Stomach smooth muscle (tissue), 2 donors: ENCODE results near the gene MS4A1.
"Not testable (repeated sequence)": the region's sequence is repeated elsewhere in the genome, so short reads cannot be mapped to it uniquely, and the experiment has no call there.

Experiments used
- H3K27ac ChIP-seq: one replicate; pipeline ENCODE4 v1.7.0; 2013; ENCODE audit warnings: mild to moderate bottlenecking, low read length, inconsistent platforms
- H3K27me3 ChIP-seq, 2 donors: one replicate each; pipeline ENCODE4 v1.7.0; 2013; ENCODE audit warnings: low read length in 2 of 2; ENCODE audit not compliant: insufficient read depth in 2 of 2, control insufficient read depth in 1 of 2
- H3K36me3 ChIP-seq, 2 donors: one replicate each; pipeline ENCODE4 v1.7.0; 2013; ENCODE audit warnings: low read length in 2 of 2; ENCODE audit not compliant: control insufficient read depth in 2 of 2, insufficient read depth in 2 of 2
- H3K4me1 ChIP-seq: one replicate; pipeline ENCODE4 v1.7.0; 2013; ENCODE audit warnings: low read length; ENCODE audit not compliant: control insufficient read depth, insufficient read depth
- H3K4me3 ChIP-seq, 2 donors: one replicate each; pipeline ENCODE4 v1.7.0; 2013; ENCODE audit warnings: low read length in 2 of 2
- H3K9ac ChIP-seq, 2 donors: one replicate each; pipeline ENCODE4 v1.7.0; 2013; ENCODE audit warnings: low read length in 2 of 2, mild to moderate bottlenecking in 1 of 2
- H3K9me3 ChIP-seq, 2 donors: one replicate each; pipeline ENCODE4 v1.7.0; 2013; ENCODE audit warnings: low read length in 2 of 2; ENCODE audit not compliant: control insufficient read depth in 2 of 2
- donor health status: healthy.
- donor health status: Pancreatic carcinoma.

MS4A1 gene

GRCh38 chr11:60455531-60456042 lies at the start of gene MS4A1:
Gene MS4A1, plus strand, starts transcription at chr11:60455847. Its CDS starts 6,528 bp downstream, at chr11:60462375.
- Histone ChIP-seq H3K4me1 (no peaks in the 10 kb centered on the region), H3K27me3 (no peaks in the 10 kb centered on the region), H3K4me3 (no peak within 1 kb of the TSS), H3K27ac (no peak within 1 kb of the TSS), H3K9me3 (no peaks in the 10 kb centered on the region), H3K9ac (no peak within 1 kb of the TSS), H3K36me3 (no peaks in the 10 kb centered on the region)

GRCh38 chr11:60420015-60420414 lies 35.6 kb upstream of the MS4A1 start:
- H3K27me3 ChIP-seq, result no peaks in the 10 kb centered on the region
- no peak overlapping the region for H3K27ac ChIP-seq
- H3K36me3 ChIP-seq, result no peaks in the 10 kb centered on the region
- no peaks in the 10 kb centered on the region for H3K4me1 ChIP-seq
- no peak overlapping the region for H3K9ac ChIP-seq
- H3K9me3 ChIP-seq, result no peaks in the 10 kb centered on the region
- no peak overlapping the region for H3K4me3 ChIP-seq

GRCh38 chr11:60422609-60423008 lies 33.0 kb upstream of the MS4A1 start:
- H3K9ac ChIP-seq, result no peak overlapping the region
- no peaks in the 10 kb centered on the region for H3K9me3 ChIP-seq
- no peak overlapping the region for H3K4me3 ChIP-seq
- no peaks in the 10 kb centered on the region for H3K27me3 ChIP-seq
- no peaks in the 10 kb centered on the region for H3K36me3 ChIP-seq
- H3K4me1 ChIP-seq, result no peaks in the 10 kb centered on the region
- H3K27ac ChIP-seq, result no peak overlapping the region

- Histone ChIP-seq H3K9ac (no peak overlapping the region), H3K27me3 (no peaks in the 10 kb centered on the region), H3K9me3 (no peaks in the 10 kb centered on the region), H3K4me3 (no peak overlapping the region), H3K27ac (no peak overlapping the region), H3K4me1 (no peaks in the 10 kb centered on the region), H3K36me3 (no peaks in the 10 kb centered on the region)
These were observed 27.1 kb upstream of the MS4A1 start for GRCh38 chr11:60428517-60428916.

- H3K4me3 ChIP-seq, result no peak within 1 kb of the TSS
- H3K27me3 ChIP-seq, result no peaks in the 10 kb centered on the region
- H3K9me3 ChIP-seq, result no peaks in the 10 kb centered on the region
- no peaks in the 10 kb centered on the region for H3K36me3 ChIP-seq
- no peaks in the 10 kb centered on the region for H3K4me1 ChIP-seq
- H3K27ac ChIP-seq, result no peak within 1 kb of the TSS
- H3K9ac ChIP-seq, result no peak within 1 kb of the TSS
These were observed 26.4 kb upstream of the MS4A1 start, which contains the start of gene MS4A5 for GRCh38 chr11:60429272-60429671. Gene MS4A5, plus strand, starts transcription at chr11:60429572. Its CDS starts 103 bp downstream, at chr11:60429675.

GRCh38 chr11:60431251-60431650 lies 24.4 kb upstream of the MS4A1 start:
- Histone ChIP-seq H3K9me3 (no peaks in the 10 kb centered on the region), H3K4me3 (no peak overlapping the region), H3K36me3 (no peaks in the 10 kb centered on the region), H3K27me3 (no peaks in the 10 kb centered on the region), H3K4me1 (no peaks in the 10 kb centered on the region), H3K27ac (no peak overlapping the region), H3K9ac (no peak overlapping the region)

- Histone ChIP-seq H3K4me1 (no peaks in the 10 kb centered on the region), H3K36me3 (no peaks in the 10 kb centered on the region), H3K9me3 (no peaks in the 10 kb centered on the region), H3K4me3 (no peak overlapping the region), H3K27me3 (no peaks in the 10 kb centered on the region), H3K9ac (no peak overlapping the region), H3K27ac (no peak overlapping the region)
These were observed 22.2 kb upstream of the MS4A1 start for GRCh38 chr11:60433401-60433800.

- no peaks in the 10 kb centered on the region for H3K4me1 ChIP-seq
- H3K4me3 ChIP-seq, result no peak overlapping the region
- H3K9me3 ChIP-seq, result no peaks in the 10 kb centered on the region
- H3K9ac ChIP-seq, result no peak overlapping the region
- no peak overlapping the region for H3K27ac ChIP-seq
- no peaks in the 10 kb centered on the region for H3K36me3 ChIP-seq
- H3K27me3 ChIP-seq, result no peaks in the 10 kb centered on the region
These were observed 8.6 kb upstream of the MS4A1 start for GRCh38 chr11:60447070-60447469.

GRCh38 chr11:60447846-60448245 lies 7.8 kb upstream of the MS4A1 start:
- Histone ChIP-seq H3K36me3 (no peaks in the 10 kb centered on the region), H3K9me3 (no peaks in the 10 kb centered on the region), H3K4me1 (no peaks in the 10 kb centered on the region), H3K27ac (no peak overlapping the region), H3K9ac (no peak overlapping the region), H3K4me3 (no peak overlapping the region), H3K27me3 (no peaks in the 10 kb centered on the region)

GRCh38 chr11:60451185-60451584 lies 4.5 kb upstream of the MS4A1 start:
- not testable (repeated sequence) for H3K36me3 ChIP-seq, H3K9me3 ChIP-seq, H3K4me3 ChIP-seq, H3K27ac ChIP-seq, H3K27me3 ChIP-seq, H3K9ac ChIP-seq, H3K4me1 ChIP-seq

- Histone ChIP-seq H3K4me1 (no peaks in the 10 kb centered on the region), H3K36me3 (no peaks in the 10 kb centered on the region), H3K9me3 (no peaks in the 10 kb centered on the region), H3K4me3 (no peak overlapping the region), H3K27ac (no peak overlapping the region), H3K9ac (no peak overlapping the region), H3K27me3 (no peaks in the 10 kb centered on the region)
These were observed 1.4 kb upstream of the MS4A1 start for GRCh38 chr11:60454212-60454611.
